HL-60/S4 treated with retinoic acid at 250 ng/mL for 4 days and 3 days (cell line): ENCODE data around the gene DCANP1.

Experiments
- in situ Hi-C: fragments of 300-500 bp; cut with MboI; formaldehyde crosslinking; loops from 2 replicates; pipeline ENCODE4 v1.7.0; 2022; ENCODE audit warnings: low sequenced_read_pairs

Gene DCANP1

GRCh38 chr5:135442431-135443160, 4.6 kb downstream of the DCANP1 start:
- in situ Hi-C loops = no loop called here

GRCh38 chr5:135441919-135442318, 5.2 kb downstream of the DCANP1 start:
- in situ Hi-C loops = no loop called here

DNA sequence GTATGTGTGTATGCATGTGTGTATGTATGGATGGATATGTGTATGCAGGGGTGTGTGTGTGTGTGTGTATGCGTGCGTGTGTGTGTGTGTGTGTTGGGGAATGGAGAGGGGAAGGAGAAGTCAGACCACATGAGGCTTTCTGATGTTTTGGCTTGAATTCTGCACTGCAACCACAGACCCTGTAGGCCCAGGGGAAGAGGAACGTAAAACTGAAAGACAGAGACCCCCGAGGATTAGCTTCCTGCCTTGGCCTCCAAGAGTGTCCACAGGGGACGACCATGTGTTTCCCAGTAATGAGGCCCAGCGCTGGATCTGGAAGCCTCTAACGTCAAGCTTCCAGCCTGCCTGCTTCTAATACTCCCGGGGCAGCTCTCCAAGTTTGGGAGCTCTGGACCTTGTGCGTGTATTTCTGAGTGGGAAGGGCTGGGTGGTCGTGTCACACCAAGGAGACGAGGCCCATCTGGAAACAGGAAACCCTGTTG, 5.8 kb downstream of the DCANP1 start:
- in situ Hi-C loops = no loop called here

DNA sequence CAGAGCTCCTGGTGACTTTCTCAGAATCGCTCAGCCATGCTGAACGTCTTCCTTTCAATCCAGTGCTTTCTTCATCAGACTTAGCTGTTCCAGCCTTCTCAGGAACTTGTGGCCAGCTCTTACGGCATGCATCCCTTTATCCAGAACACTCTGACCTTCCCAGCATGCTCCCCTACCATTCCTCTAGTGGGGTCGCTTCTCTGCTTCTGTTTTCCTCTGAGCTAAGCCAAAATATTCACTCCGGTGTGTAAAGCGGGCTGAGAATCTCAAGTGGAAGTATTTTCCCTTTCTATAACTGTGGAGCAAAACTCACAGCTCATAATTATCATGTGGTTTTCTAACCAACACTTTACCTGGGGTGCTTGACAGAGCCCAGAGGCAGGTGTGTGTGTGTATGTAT, 6.2 kb downstream of the DCANP1 start:
- in situ Hi-C loops = no loop called here

GRCh38 chr5:135439231-135440205, 7.6 kb downstream of the DCANP1 start:
- in situ Hi-C loops = no loop called here

GRCh38 chr5:135438636-135439221, 8.4 kb downstream of the DCANP1 start:
- in situ Hi-C loops = no loop called here

DNA sequence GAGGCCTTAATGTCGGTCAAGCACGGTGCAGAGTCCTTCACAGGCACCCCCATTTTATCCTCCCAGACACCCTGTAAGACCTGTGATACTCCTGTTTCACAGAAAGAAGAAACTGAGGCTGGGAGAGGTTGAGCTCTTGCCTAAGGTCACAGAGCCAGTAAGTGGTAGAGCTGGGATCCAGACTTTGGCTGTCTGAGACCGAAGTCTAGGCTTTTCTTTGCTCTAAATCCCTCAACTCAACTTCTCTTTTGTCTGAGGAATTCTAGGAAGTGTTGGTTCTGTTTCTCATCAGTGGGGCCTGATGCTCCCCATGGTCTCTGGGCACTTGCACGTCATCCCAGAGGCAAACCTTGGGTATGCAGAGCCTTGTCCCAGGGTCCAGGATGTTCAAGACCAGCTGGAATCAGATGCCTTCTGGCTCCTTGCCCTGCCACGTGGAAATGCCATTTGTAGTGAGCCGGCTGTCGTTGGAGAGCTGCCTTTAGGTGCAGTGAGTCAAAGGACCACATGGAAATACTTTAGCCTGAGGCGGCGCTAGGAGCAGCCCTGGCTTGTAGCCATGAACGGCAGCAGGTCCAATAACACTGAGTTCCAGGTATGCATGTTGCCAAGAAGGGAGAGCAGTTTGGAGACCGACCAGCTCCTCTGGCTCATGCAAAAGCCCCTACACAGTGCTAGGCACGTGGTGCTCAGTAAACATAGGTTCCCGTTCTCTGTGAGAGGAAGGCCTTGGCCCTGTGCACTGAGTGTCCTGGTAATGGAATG, 9.2 kb downstream of the DCANP1 start:
- in situ Hi-C loops = no loop called here

GRCh38 chr5:135437422-135437795, 9.7 kb downstream of the DCANP1 start:
- in situ Hi-C loops = no loop called here

DNA sequence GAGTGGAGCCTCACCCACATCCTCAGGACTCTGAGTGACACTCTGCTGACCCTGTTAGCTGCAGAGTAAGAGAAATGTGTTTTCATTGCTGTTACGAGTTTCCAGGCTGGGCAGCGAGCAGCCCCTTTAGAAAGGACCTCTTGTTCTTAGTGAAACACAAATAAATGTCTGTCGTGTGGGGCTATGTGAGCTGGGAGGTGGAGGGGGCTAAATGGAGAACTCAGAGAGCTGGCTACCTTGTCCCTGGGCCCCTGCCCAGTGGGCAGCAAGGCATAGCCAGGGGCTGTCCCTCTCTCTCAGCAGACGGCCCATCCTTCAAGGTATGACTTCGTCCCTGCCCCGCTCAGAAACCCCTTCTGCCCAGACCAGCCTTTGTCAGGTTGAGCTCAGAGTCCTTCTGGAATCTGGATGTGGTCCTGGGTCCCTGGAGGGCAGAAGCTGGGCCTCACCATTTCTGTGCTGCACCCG, 10.2 kb downstream of the DCANP1 start:
- in situ Hi-C loops = no loop called here

- in situ Hi-C loops = no loop called here
These were observed 11.4 kb downstream of the DCANP1 start for GRCh38 chr5:135435467-135436330.

GRCh38 chr5:135434591-135435466, 12.3 kb downstream of the DCANP1 start:
- in situ Hi-C loops = no loop called here

GRCh38 chr5:135433681-135434426, 13.3 kb downstream of the DCANP1 start:
- in situ Hi-C loops = no loop called here

GRCh38 chr5:135432113-135432512, 15.0 kb downstream of the DCANP1 start:
- in situ Hi-C loops = no loop called here

DNA sequence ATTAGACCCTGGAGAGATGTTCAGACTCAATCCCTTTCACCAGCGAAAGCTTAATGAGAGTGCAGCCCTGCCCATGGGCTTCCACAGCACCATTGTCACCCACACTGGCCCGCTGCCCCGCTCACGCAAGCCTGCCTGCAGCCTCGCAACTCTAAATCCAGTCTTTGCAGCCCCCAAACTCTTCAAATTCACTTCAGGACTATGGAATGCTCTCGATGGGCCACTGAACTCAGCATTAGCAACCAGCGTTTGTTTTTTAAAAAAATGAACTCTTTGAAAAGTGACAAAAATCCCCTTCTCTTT, 17.1 kb downstream of the DCANP1 start:
- in situ Hi-C loops = no loop called here

DNA sequence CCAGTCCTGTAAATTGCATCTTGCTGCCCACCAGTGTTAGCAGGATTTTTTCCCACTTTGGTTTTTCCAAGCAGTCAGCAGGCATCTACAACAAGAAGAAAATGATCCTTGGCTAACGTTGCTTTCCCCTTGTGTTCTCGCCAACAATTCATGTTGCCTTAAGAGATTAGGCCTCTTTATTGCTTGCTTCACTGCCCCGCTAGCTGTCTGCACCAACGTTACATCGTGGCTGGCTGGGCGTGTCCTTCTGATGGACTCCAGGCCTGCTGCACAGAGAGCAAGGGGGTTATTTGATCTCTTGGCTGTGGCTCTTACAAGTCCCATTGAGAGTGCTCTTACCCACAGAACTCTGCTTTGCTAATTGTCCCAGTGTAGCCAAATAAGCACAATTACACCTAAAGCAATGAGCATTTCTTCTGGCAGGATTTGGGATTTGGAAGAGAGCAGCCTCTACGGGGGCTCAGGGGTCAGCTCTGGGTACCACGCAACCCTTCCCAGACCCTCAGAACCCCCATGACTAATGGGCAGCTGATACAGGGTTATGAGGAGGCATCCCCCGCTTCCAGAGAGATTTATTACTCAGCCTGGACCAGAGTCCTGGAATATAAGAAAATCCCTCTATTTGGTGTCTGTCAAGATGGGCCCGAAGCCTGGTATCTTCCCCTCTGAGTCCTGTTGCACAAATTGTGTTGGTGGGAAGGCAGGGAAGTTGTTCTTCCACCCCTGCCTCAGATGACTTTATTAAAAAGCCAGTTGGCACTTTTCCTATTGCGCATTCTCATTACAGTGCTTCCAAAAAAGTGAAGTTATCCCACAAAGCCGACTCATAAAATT, 17.6 kb downstream of the DCANP1 start:
- in situ Hi-C loops = no loop called here

- in situ Hi-C loops = no loop called here
These were observed 18.6 kb downstream of the DCANP1 start for GRCh38 chr5:135428586-135428985.
